ENCODE data around the gene RLF.

DNA sequence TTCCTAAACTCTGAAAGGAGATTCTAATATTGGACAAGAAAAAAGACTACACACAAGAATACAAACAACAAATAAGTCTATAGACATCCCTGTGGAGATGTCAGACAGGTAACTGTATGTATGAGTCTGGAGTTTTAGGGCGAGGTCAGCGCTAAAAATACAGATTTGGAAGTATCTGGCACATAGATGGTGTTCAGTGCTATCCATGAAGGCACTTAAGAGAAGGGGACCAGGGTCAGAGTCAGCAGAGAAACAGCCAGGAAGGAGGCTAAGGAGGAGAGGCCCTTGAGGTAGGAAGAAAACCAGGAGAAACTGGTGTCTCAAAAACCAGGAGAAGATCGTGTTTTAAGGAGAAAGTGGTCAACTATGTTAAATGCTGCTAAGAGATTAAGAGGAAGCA lies 114.9 kb downstream of the RLF start:
- TF ChIP-seq POLR2A (IDR thresholded peaks at IDR 0.05; ENCODE audit: low read depth, low read length) (no peak), SPI1 (IDR thresholded peaks at IDR 0.05; ENCODE audit: low read depth, low read length) (no peak), POLR2AphosphoS5 (IDR thresholded peaks at IDR 0.05; ENCODE audit: low read depth, low read length) (no peak), TAF1 (IDR thresholded peaks at IDR 0.05; ENCODE audit: low read depth, low read length) (no peak)
